AG04450 (cell line): Measurements from ENCODE around the gene SPEF1. TPM values are rescaled to one million over a fixed set of nuclear protein-coding genes. Genes with fewer than 3 reads are reported as not detected.
A peak's percentile ranks its signal among the peaks of the same experiment; 100 is the strongest.

Source experiments
- CTCF ChIA-PET: fragments of 300-600, 350-600 bp; formaldehyde crosslinking; extraction: SDS; loops from one replicate; lab custom pipeline; 2022; ENCODE audit warnings: antibody characterized with exemption, inconsistent platforms; lab: Charles Lee
- POLR2A ChIA-PET: fragments of 350-600 bp; formaldehyde crosslinking; extraction: SDS; loops from one replicate; lab custom pipeline; 2021; ENCODE audit warnings: antibody characterized with exemption, inconsistent platforms; lab: Yijun Ruan, JAX
- DNase-seq: peaks from one replicate; pipeline ENCODE4 v3.0.0-alpha.2; 2011; ENCODE audit warnings: low read depth, low spot score
- H3K27ac ChIP-seq: one replicate; pipeline ENCODE4 v1.5.1; 2012; ENCODE audit warnings: low read depth, low read length, control low read depth
- H3K27me3 ChIP-seq: one replicate; pipeline ENCODE4 v1.6.0; 2012; ENCODE audit warnings: low read length; ENCODE audit not compliant: control insufficient read depth, insufficient read depth
- H3K4me3 ChIP-seq: 2 replicates; pipeline ENCODE4 v1.5.1; 2011; ENCODE audit warnings: mild to moderate bottlenecking, low read depth, low read length, control low read depth
- H3K9me3 ChIP-seq: 2 replicates; pipeline ENCODE4 v1.5.1; 2012; ENCODE audit warnings: low read length; ENCODE audit not compliant: control insufficient read depth, insufficient read depth
- CTCF ChIP-seq: IDR thresholded peaks from 2 replicates; pipeline ENCODE4 v1.5.1; 2011; ENCODE audit warnings: low read depth, low read length, control low read depth, inconsistent platforms
- polyA plus RNA-seq: library from polyadenylated mRNA; depleted of rRNA; stranded (reverse); fragments of >200 nt; gene quantifications from 2 replicates; pipeline ENCODE4 v1.2.3, GENCODE V29; 2011

SPEF1 gene
- polyA plus RNA-seq, 1 experiment = 0.12 TPM

GRCh38 chr20:3754276-3754630 lies 27.0 kb downstream of the SPEF1 start:
- H3K4me3 ChIP-seq = no peak overlapping the region
- ChIA-PET CTCF (interaction anchor here (0.9 kb wide), 1 partner anchor 10 kb away, joined by 3 read pairs; no protein-coding TSS in a partner anchor), POLR2A (interaction anchor here (0.8 kb wide), 1 partner anchor 12 kb away, joined by 3 read pairs; no protein-coding TSS in a partner anchor)
- DNase-seq = no peak
- H3K27me3 ChIP-seq = no peaks in the 10 kb centered on the region
- TF ChIP-seq CTCF = no peak
- H3K27ac ChIP-seq = no peak overlapping the region
- H3K9me3 ChIP-seq = peaks cover 4% of the 10 kb centered on the region; the same call in 1 of the 2 replicates

DNA sequence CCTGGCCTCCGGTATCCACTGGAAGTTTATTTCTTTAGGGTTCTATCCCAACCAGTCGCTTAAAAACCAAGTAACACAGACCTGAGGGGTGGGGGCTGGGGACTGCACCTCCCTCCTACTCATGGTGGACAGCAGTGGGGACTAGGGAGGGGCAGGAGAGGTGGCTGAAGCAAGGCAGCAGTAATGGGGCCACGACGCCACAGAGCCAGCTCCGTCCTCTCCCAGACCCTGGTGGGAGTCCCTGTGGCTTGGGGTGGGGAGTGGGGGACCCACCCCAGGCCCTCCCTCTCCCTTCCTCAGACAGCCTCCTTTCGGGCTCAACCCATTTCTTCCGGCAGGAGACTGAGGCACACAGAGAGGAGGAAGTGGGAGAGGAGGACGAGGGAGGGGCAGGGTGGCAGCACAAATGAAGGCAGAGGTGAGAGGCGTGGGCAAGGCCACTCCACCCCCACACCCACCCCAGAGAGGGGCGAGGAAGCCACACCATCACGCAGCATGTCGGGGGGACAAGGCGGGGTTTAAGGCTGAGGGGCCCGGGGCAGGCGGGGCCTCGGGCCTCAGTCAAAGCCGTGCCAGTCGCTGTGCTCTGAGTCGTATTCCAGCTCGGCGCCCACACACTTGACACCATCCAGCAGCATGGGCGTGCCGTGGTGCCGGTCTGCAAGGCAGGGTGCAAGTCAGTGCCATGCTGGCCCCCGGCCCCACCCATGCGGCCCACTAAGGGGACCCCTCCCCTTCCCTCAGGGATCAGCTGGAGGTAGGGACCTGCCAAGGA lies 27.6 kb downstream of the SPEF1 start:
- H3K9me3 ChIP-seq = peaks cover 4% of the 10 kb centered on the region; the same call in 1 of the 2 replicates
- DNase-seq = no peak
- POLR2A ChIA-PET = interaction anchor here (1.4 kb wide), 1 partner anchor 14 kb away, joined by 3 read pairs; the partner anchor contains the start of gene ADISSP

DNA sequence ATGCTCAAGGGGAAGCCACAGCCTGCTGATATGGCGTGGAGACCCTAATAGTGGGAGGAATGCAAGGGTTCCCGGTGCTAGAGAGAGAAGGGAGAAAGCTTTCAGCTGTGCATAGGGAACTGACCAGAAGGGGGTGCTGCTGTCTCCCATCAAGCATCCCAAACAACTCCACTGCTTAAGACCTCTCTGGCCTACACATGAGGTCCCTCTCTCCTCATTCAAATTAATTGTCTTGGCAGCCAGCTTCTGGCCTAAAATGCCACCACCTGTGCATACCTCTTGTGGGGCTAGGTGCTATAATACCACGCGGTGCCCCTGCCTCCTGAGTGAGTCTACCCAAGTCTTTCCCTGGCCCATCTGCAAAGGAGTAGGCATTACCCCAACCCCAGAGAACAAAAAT lies 28.1 kb downstream of the SPEF1 start:
- POLR2A ChIA-PET = interaction anchor here (0.5 to 1.4 kb wide), 2 partner anchors 15 to 93 kb away, joined by 3 to 11 read pairs; partner anchors contain the start of gene ADISSP
- H3K27ac ChIP-seq = peak overlapping the region; percentile 21
- peak; percentile 43 for DNase-seq

More for the DNA sequence above, 27.6 kb downstream of the SPEF1 start:
- H3K27me3 ChIP-seq = no peaks in the 10 kb centered on the region
- peak overlapping the region; percentile 21 for H3K27ac ChIP-seq
- TF ChIP-seq CTCF = no peak
- no peak overlapping the region for H3K4me3 ChIP-seq
- CTCF ChIA-PET = interaction anchor here (0.9 to 1.5 kb wide), 6 partner anchors 10 to 65 kb away, joined by 3 to 7 read pairs (median 3); no protein-coding TSS in a partner anchor

DNA sequence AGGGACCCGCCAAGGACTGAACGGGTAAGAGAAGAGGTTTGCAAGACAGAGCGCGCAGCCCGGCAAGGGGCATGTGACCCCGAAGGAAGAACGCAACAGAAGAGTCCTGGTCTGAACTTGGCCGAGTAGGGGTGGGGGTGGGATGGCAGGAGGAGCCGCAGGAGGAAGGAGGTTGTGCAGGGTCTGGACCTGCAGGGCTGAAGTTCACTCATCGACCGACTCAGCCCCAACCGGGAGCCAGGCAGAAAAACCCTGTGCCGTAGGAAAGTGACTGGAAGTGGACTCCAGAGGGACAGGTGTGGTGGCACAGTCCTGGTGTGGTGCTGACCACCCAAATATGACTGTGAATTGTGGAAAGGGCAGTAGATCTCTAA lies 28.9 kb downstream of the SPEF1 start:
- ChIA-PET CTCF (interaction anchor here (0.6 to 1.5 kb wide), 12 partner anchors 9 to 106 kb away, joined by 3 to 7 read pairs (median 3); no protein-coding TSS in a partner anchor), POLR2A (interaction anchor here (0.5 to 1.4 kb wide), 2 partner anchors 15 to 93 kb away, joined by 3 to 11 read pairs; partner anchors contain the start of gene ADISSP)
- no peak for DNase-seq

More for the DNA sequence above, 28.1 kb downstream of the SPEF1 start:
- CTCF ChIA-PET = interaction anchor here (0.5 to 1.5 kb wide), 12 partner anchors 10 to 127 kb away, joined by 3 to 7 read pairs (median 3); no protein-coding TSS in a partner anchor
- Histone ChIP-seq H3K9me3 (peaks cover 4% of the 10 kb centered on the region; the same call in 1 of the 2 replicates), H3K27me3 (no peaks in the 10 kb centered on the region), H3K4me3 (no peak overlapping the region)
- peak; percentile 85 for TF ChIP-seq CTCF

More for the DNA sequence above, 28.9 kb downstream of the SPEF1 start:
- TF ChIP-seq CTCF = no peak
- no peaks in the 10 kb centered on the region for H3K27me3 ChIP-seq
- peaks cover 4% of the 10 kb centered on the region; the same call in 1 of the 2 replicates for H3K9me3 ChIP-seq
- no peak overlapping the region for H3K4me3 ChIP-seq
- H3K27ac ChIP-seq = no peak overlapping the region
